Lower leg skin (tissue), 3 donors: ENCODE data around the gene DEPDC1B.

Experiments used
- CTCF ChIP-seq, 3 donors: fragments of 450-650 bp; IDR thresholded peaks; one replicate each; pipeline ENCODE4 v1.5.1; 2016; ENCODE audit warnings: antibody characterized with exemption in 3 of 3, mild to moderate bottlenecking in 3 of 3, moderate library complexity in 2 of 3
- POLR2A ChIP-seq, 2 donors: fragments of 450-650 bp; IDR thresholded peaks; one replicate each; pipeline ENCODE4 v1.6.1; 2016 to 2017; ENCODE audit warnings: antibody characterized with exemption in 2 of 2, mild to moderate bottlenecking in 1 of 2, moderate library complexity in 1 of 2

GRCh38 chr5:60577116-60577515, 122.8 kb downstream of the DEPDC1B start:
- TF ChIP-seq POLR2A (IDR thresholded peaks at IDR 0.05) = no peak
- TF ChIP-seq CTCF (IDR thresholded peaks at IDR 0.05) = no peak
